ENCODE results near the gene HDGFL1.

HDGFL1 gene

GRCh38 chr6:22590423-22590822, 21.1 kb downstream of the HDGFL1 start:
- DNase-seq (ENCODE audit: low read depth) = no peak

- DNase-seq (ENCODE audit: low read depth) = no peak
Measured at GRCh38 chr6:22593895-22594294, 24.5 kb downstream of the HDGFL1 start.

- no peak for DNase-seq (ENCODE audit: low read depth)
Measured at GRCh38 chr6:22596011-22596410, 26.6 kb downstream of the HDGFL1 start.

GRCh38 chr6:22598339-22598738, 29.0 kb downstream of the HDGFL1 start:
- DNase-seq (ENCODE audit: low read depth) = no peak

GRCh38 chr6:22600059-22600458, 30.7 kb downstream of the HDGFL1 start:
- DNase-seq (ENCODE audit: low read depth) = no peak

- DNase-seq (ENCODE audit: low read depth) = no peak
Measured at GRCh38 chr6:22601984-22602383, 32.6 kb downstream of the HDGFL1 start.

- DNase-seq (ENCODE audit: low read depth) = no peak
Measured at GRCh38 chr6:22605736-22606135, 36.4 kb downstream of the HDGFL1 start.

- DNase-seq (ENCODE audit: low read depth) = no peak
Measured at GRCh38 chr6:22610127-22610526, 40.8 kb downstream of the HDGFL1 start.

GRCh38 chr6:22612236-22612635, 42.9 kb downstream of the HDGFL1 start:
- no peak for DNase-seq (ENCODE audit: low read depth)

- DNase-seq (ENCODE audit: low read depth) = no peak
Measured at GRCh38 chr6:22613051-22613450, 43.7 kb downstream of the HDGFL1 start.

GRCh38 chr6:22613695-22614094, 44.3 kb downstream of the HDGFL1 start:
- DNase-seq (ENCODE audit: low read depth) = no peak

- no peak for DNase-seq (ENCODE audit: low read depth)
Measured at GRCh38 chr6:22614547-22614946, 45.2 kb downstream of the HDGFL1 start.

- DNase-seq (ENCODE audit: low read depth) = no peak
Measured at GRCh38 chr6:22621028-22621427, 51.7 kb downstream of the HDGFL1 start.

All from T-helper 22 cell (primary cell).